HG03196 (cell line): ENCODE measurements around the gene NEDD4L.
A peak's percentile ranks its signal among the peaks of the same experiment; 100 is the strongest.
"Not testable (repeated sequence)": the region's sequence is repeated elsewhere in the genome, so short reads cannot be mapped to it uniquely, and the experiment has no call there.

Experiments used
- ATAC-seq: cut with Tn5 transposase; IDR thresholded peaks from one replicate; pipeline ENCODE4 v1.9.1; 2021; ENCODE audit not compliant: unreplicated experiment

Gene NEDD4L

DNA sequence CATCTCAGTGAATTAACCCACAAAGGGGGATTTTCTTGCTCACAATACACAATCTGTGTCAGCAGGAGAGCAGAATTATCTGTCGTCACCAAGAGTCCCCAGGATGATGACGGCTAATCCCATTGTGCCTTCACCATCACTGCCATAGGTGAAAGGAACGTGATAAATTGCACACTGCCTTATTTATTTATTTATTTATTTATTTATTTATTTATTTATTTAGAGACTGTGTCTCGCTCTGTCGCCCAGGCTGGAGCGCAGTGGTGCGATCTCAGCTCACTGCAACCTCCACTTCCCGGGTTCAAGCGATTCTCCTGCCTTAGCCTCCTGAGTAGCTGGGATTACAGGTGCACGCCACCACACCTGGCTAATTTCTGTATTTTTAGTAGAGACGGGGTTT, 238.8 kb downstream of the NEDD4L start:
- ATAC-seq: not testable (repeated sequence)

DNA sequence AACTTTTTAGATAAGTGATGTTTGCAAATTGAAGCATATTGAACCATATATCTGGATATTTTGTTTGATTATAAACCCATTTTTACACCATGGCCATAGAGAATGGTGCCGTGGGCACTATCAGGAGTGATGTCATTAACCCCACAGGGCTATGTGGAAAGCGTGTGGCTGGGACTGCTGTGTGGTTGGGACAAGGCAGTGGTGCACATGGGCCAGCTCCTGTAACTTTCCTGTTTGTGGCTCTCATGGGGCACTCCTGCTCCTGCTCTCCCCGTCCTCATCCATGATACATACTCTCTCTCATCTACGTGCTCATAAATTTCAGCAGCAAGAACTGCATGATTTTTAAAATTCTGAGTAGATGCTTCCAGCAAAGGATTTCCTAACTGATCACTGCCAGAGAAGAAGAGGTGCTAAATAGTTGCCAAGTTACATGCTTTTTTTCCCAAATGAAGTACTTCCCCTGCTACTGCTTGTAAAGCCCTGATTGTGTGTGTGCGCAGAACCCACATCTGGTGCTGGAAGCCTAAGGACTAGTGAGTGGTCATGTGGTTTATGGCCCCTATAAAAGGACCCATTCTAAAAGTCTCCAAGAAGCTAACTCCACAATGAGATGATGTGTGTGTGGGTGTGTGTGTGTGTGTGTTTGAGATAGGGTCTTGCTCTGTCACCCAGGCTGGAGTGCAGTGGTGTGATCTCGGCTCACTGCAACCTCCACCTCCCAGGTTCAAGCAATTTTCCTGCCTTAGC, 240.8 kb downstream of the NEDD4L start:
- ATAC-seq: no peak

DNA sequence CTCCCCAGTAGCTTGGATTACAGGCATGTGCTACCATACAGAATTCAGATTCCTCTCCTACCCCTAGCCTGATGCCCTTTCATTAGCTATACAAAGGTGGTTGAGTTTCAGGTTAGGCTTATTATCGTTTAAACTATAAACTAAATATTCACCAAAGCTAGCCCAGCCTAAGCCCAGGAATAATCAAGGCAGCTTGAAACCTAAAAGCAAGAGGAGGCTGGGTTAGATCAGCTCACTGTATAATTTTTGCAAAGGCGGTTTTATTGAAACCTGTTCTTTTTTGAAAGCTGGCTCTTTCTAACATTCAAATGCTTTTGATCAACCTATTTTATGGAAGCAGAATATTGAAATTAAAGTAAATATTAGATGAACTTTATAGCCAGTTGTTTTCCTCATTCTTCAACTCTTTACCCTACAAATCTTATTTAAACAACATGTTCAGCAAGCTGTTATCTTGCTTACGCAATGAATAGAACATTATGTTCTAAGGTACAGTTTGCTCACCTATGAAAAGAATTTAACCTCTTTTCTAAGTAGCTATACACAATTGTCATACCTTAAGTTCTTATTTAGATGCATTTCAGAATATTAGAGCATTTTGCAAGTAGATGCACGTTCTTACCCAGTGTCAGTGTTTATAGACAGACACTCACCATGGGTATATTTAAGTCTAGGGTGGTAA, 241.6 kb downstream of the NEDD4L start:
- ATAC-seq: no peak

- ATAC-seq: no peak
Observed at GRCh38 chr18:58286632-58287352, 242.8 kb downstream of the NEDD4L start.

GRCh38 chr18:58287353-58288274, 243.6 kb downstream of the NEDD4L start:
- no peak for ATAC-seq

DNA sequence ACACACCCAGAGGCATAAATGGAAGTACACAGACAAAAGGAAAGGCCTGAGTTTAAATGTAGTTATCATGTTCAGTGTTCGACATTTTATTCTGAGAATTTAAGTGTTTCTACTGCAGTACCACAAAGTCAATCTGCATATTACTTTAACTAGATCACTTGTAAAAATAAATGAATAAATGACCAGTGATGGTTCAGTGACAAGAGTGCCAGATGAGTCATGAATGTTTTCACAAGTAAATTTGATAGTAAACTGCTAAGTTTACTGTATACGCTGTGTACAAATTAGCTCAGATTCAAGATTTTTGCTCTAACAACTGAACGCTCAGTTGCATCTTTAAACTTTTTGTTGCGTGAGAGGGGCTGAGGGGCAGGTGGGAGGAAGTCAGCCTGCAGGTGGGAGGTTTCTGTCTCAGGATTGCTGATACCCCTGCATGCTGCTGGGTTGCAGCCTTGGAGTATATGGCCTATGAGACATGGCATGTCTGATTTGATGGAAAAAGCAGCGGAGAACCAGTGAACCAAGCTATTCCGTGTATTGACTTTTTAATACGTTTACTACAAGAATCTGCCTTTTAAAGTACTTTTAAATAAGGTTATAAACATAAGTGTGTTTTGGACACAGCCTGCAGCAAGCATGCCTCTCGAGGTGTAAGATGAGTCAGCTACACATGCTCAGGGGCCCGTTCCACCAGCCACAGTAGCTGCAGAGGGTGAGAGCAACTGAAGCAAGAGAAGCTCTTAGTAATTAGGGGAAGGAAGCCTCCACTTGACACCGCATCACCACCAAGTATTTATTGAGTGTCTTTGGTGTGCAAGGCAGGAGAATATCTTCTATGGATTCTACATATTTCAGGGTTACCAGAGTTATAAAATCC, 245.1 kb downstream of the NEDD4L start:
- peak; percentile 65 for ATAC-seq

DNA sequence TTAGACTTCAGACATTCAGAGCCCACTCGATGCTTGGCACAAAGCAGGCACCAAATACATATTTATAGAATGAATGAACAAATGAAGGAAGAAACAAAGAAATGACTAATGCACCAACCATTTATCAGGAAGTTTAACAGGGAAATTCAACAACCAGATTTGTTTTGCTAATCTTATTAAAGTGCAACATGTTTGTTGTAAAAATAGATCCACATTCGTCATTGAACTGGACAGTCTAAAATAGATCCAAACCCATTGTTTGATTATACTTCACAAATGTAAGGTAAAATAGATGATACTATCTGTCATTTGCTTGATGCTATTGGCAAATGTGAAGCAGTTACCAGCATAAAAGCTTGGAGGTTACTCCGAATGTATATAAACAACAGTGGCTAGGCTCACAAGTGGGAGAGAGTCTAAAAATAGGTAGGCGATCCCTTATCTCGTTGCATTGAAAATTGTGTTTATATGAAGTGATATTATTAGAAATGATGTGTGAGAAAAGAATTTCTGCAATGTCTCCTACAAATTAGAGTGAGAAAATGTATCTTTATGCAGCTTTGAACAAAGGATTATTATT, 246.2 kb downstream of the NEDD4L start:
- ATAC-seq: no peak

- ATAC-seq: no peak
Observed at GRCh38 chr18:58291131-58291530, 247.1 kb downstream of the NEDD4L start.

DNA sequence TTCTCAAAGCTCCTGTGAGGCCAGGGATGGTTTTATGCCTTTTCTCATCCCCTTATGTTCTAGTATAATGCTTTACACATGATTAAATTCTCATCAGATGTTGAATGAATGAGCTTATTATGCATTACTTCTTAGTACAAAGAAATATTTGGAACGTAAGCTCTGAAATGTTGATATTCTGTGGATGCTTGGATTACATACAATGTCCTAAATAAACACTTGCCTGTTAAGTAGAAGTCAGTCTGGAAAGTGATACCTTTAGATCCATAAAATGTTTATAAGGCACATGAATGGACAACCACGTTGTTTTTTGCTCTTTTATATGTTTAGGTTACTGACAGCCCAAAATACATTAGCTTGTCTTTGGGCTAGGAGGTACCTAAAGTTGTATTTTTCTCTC, 248.6 kb downstream of the NEDD4L start:
- no peak for ATAC-seq

DNA sequence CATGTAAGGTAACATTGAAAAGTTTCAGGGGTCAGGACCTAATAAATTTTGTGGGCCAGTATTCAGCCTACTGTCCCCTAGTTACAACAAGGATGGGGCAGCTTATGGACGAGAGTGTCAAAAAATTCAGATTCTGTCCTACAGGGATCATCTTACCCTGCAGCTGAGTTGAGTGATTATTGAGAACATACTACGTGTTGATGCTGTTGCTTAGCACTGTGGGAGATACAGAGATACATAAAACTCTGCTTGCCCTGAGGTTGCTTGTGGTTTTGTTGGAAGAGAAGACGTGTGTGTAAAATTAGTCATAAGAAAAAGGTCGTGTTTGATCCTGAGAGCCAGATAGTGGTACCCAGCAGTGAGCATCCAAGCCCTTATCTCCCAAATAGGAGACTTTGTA, 253.2 kb downstream of the NEDD4L start:
- no peak for ATAC-seq

- ATAC-seq: no peak
Observed at GRCh38 chr18:58298251-58299134, 254.5 kb downstream of the NEDD4L start.

- no peak for ATAC-seq
Observed at GRCh38 chr18:58299135-58299473, 255.1 kb downstream of the NEDD4L start.

GRCh38 chr18:58299936-58300335, 255.9 kb downstream of the NEDD4L start:
- ATAC-seq: no peak

GRCh38 chr18:58300867-58301266, 256.8 kb downstream of the NEDD4L start:
- ATAC-seq: no peak

- no peak for ATAC-seq
Observed at GRCh38 chr18:58302811-58303210, 258.8 kb downstream of the NEDD4L start.

DNA sequence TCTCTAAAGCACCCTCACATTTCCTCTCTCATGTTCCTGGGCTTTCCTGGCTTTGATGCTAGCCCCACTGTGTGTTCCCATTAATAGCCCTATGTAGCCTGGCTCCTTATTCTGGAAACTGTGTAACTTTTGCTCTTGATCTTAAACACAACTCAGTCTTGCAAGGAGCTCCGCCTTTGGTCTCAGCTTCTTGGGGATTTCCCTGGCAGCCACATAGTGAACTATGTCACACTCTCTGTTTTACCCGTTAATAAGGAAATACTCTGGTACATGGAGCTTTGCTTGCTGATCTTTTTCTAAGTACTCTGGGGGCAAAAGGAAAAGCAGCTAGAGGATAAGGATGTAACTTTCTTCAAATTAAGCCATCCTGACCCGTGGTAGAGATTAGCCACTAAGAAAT, 259.3 kb downstream of the NEDD4L start:
- peak; percentile 75 for ATAC-seq

DNA sequence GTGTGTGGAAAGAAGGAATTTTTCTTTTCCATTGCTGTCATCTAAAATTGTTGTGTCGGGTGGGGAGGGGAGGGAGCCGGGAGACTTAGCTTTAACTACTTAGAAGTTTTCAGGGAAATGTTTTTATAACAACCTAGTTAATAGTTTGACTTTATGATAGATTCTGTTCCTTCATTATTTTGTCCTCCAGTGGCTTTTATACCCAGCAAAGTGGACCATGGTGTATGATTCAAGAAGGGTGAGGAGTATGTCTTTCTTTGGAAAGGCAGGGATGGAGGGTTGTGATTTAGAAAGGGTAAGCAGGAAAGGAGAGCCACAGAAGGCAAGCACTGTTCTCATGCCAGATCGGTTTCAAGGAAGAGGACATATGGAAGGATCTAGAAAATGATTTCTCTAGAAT, 261.8 kb downstream of the NEDD4L start:
- ATAC-seq: no peak

- no peak for ATAC-seq
Observed at GRCh38 chr18:58307441-58307840, 263.4 kb downstream of the NEDD4L start.

GRCh38 chr18:58308463-58308862, 264.4 kb downstream of the NEDD4L start:
- ATAC-seq: no peak
